GM19438 (cell line): ENCODE data around the gene MYBBP1A.

Experiments used
- ATAC-seq: cut with Tn5 transposase; IDR thresholded peaks from one replicate; pipeline ENCODE4 v1.9.1; 2021; ENCODE audit warnings: low read depth; ENCODE audit not compliant: unreplicated experiment

The MYBBP1A gene

DNA sequence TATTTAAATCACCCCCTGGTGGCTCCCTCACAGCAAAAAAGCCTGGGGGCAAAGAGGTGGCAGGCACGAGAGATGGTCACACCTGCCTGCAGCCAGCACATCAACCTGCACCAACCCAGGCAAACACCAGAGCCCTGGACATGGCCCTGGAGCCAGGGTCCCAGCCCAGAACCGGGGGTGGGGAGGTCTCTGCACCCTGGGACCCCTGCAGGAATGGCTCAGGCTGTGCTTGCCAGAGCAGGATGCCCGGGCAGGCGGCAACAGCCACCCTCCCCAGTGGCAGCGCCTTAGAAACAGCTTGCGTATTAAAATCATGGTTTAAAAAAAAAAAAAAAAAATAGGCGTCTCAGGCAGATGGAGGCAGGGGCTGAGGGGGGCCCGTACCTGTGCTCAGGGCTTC lies 16.2 kb downstream of the MYBBP1A start:
- no peak for ATAC-seq

DNA sequence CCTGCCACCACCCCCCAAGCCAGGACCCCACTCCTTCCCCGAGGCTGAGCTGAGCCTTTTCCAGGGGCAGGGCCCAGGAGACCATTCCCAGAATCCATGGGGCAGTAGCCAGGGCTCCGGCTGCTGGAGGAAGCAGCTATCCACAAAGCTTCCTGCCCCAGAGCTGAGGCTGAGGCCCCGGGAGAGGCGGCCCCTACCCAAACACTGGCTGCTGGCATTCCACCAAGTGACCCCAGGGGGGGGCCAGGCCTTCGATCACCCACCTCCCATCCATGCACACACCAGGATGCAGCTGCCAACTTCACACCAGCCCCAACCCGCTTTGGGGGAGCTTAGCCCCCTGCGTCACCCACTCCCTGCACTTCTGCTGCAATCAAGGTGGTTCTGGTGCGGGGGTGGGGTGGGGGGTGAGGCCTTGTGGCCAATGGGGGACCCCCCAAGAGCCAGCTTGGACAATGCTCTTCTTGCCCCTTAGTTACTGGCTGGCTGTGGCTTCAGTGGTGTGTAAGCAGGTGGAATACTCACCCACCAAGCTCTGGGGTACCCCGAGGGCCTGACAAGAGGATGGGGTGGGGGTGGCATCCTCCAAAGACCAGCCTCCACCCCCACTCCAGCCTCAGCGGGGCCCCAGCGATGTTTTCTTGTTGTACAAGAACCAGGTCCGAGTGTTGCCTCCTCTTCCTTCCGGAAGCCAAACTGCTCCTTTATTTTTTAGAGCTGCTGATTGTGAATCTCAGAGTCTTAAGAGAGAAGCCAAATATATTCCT lies 16.8 kb downstream of the MYBBP1A start:
- ATAC-seq, result no peak

DNA sequence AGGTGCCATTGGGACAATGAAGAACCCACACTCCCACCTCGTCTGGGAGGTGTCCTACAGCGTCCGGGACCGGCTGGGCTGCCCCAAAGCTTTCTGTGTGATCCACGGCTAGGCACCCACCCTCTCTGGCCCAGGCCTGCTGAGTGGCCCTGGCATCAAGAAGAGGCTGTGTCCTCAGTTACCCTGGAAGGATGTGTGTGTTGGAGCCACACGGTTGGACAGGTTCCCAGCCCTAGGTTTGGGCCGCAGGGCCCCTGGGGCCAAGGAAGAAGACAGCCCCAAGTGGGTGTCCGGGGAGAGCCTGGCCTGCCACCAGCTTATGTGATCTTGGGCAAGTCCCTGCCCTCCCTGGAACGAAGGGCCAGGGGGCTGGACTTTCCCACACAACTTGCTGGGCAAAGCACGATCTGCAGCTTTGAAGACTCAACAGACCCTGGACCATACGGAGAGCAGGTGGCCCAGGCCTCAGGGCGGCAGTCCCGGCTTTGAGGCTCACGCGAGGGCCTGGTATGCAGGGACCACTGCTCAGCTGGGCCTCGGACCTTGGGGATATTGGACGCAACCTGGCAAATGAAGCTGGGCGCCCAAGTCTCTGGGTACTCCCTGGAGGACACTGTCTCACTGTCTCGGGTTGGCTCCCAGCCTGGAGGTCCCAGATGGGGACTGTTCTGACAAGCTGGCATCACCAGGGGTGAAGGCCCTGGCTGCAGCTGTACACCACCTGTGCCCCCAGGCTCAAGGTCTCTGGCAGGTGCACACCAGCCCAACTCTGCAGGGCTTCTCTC lies 17.5 kb downstream of the MYBBP1A start:
- ATAC-seq, result no peak

DNA sequence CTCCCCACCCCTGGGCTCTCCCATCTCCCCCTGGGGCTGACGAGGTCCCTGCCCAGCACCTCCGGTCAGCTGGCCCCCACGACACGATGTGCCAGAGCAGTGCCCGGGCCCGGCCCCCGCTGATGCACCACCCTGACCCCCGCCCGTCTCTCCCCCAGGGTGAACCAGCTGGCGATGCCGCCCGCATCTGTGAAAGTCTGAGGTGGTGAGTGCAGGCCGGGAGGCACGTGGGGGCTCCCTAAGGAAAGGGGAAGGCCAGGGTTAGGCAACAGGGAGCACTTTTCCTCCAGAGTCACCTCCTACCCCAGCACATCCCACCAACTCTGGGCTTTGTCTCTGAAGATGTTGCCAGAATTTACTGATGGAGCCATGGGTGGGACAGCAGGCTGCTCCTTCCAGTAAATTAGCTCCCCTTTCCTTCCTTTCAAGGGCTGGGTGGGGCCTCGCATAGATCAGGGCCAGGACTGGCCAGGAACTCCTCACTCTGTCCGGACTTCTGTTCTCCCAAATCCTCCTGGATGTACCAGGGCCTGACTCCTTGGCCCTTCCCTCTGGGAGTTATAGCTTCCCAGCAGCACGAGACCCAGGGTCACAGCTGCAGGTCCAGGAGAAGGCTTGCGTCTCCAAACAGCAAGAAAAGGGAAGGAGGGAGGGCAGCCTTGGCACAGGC lies 18.3 kb downstream of the MYBBP1A start:
- no peak for ATAC-seq

DNA sequence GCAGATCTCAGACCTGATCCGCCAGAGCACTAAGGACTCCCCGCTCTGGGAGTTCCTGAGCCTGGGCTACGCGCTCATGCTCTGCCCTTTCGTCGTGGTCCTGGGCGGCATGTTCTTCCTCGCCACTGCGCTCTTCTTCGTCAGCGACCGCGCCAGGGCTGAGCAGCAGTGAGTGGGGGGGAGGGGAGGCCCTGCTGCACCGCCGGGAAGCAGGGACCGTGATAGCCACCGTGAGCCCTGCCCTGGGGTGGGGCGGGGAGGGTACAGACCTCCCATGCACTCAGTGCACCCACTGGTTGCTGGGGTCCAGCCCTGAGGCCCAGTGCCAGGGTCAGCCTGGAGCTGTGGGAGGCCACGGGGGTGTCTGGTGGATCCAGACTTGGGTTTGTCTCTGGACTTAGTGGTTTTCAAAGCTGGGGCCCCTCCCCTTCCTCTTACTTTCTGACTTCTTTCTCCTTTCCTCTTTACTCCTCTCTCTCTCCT lies 18.9 kb downstream of the MYBBP1A start:
- ATAC-seq, result no peak

DNA sequence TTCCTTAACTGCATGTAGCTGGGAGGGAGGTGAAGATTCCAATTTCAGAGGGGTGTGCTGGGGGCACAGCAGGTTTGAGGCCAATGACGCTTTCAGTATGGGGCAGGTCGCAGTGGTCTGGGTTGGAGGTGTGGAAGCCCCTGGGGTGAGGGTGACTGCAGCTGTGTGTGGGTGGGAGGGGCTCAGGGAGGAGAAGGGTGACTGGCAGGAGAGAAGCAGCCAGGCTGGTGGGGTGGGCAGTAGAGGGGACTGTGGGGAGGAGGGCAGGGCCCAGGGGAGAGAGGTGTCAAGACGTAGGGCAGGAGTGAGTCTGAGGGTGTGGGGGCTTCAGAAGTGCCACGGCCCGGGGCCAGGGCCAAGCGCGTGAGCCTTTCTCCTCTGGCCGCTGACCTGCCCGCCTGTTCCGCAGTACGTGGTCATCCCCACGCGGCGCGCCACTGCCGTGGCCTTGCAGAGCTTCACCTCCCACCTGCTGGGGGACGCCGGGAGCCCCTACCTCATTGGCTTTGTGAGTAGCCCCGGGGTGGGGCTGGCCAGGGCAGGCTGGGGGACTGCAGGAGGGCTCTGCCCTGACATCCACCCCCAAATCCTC lies 19.4 kb downstream of the MYBBP1A start:
- no peak for ATAC-seq

DNA sequence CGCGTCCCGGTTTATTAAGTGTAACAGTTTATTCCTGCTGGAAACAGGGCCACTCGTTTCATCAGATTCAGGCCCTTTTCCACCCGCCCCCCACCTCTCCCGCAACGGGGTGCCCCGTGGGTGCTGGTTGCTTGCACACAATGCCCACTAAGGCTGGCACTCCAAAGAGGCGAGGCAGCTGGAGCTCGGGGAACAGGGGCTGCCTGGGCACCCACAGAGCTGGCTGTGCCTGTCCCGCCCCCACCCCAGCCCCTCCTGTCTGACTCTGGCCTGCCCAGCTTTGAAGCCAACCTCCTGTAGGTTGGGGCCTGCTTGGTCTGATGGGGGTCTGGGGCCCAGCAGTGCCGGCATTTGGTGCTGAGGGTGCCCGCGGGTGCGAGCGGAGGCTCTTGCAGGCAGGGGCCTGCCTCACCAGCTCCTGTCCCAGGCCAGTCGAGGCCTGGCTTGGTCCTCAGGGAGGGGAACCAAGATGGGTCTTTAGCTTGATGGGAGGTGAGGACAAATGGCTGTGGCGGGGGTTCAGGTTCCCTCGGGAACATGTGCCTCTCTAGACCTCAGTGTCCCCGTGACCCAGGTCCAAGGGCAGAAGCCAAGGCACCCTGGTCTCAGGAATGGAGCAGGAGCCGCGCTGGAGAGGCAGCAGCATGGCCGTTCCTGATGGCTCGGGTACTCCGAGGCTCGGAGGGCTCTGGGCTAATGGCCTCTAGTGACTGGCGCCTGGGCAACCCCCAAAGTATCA lies 20.1 kb downstream of the MYBBP1A start:
- ATAC-seq, result no peak

DNA sequence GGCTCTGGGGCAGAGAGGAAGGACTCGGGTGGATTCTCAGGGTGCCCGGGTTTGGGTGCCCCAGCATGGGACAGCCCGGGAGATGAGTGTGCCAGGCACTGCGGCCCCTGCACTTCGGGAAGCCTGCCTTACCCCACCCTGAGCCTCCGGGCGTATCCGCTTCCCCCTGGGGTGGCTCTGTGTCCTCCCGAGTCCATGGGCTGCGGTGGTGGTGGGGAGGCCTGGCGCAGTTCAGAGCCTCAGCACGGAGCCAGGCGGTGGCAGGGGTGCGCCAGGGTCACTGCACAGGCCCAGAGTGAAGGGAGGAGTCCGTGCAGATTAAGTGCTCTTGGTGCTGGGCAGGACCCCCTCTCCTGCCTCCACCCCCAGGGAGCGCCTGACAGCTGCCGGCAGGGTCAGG lies 20.7 kb downstream of the MYBBP1A start:
- no peak for ATAC-seq

DNA sequence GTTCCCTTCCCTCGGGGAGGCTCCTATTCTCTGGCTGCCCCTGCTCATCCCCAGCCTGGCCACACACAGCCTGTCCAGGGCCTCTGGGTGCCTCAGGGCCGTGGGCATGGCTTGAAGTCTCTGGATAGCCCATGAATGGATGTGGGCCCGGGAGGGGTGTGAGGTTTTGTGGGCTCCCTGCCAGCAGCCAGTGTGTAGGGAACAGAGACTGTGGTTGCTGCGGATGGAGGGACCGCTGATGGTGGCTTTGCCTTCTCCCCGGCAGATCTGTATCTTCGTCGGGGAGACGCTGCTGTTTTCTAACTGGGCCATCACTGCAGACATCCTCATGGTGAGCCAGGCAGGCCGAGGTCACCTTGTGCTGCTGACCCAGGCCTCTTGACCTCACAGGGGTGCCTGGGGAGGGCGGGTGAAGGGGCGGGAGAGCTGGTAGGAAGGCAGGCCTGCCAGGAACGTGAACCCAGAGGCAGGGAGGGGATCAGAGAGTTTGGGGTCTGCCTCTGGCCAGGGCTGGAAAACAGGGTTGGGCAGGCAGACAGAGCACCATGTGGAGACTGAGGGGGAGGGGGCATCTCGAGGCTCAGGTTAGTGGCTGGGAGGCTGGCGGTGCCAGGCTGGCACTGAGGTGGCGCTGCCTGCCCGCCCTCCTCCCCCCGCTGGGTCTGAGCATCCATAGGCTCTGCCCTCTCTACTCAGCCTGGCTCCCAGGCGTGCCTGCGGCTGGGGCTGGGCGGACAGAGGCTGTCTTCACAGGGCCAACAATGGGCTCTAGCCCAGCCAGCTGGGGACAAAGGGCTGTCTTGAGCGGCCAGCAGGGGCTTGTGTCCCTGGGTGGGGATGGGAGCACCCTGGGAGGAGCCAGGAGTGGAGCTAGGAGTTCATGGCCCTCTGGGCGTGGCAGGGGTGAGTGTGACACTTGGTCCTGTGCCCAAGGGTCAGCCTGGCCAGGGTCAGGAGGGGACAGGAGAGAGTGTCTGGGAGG lies 21.4 kb downstream of the MYBBP1A start:
- no peak for ATAC-seq

DNA sequence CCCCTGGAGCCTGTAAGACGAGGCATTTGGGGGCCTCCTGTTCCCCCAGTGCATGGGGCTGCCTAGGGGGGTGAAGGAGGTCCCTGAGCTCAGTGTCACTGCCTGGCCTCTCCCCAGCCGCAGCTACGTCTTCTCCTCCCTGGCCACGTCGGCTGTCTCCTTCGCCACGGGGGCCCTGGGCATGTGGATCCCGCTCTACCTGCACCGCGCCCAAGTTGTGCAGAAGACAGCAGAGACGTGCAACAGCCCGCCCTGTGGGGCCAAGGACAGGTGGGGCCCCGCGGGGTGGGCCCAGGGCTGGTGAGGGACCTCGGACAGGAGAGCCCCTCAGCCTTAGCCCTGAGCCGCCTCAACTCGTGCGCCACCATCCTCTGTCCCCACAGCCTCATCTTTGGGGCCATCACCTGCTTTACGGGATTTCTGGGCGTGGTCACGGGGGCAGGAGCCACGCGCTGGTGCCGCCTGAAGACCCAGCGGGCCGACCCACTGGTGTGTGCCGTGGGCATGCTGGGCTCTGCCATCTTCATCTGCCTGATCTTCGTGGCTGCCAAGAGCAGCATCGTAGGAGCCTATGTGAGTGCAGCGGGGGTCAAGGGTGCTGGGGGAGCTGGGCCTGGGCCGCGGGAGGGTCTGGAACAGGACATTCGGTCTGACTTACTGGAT lies 22.2 kb downstream of the MYBBP1A start:
- ATAC-seq, result no peak

DNA sequence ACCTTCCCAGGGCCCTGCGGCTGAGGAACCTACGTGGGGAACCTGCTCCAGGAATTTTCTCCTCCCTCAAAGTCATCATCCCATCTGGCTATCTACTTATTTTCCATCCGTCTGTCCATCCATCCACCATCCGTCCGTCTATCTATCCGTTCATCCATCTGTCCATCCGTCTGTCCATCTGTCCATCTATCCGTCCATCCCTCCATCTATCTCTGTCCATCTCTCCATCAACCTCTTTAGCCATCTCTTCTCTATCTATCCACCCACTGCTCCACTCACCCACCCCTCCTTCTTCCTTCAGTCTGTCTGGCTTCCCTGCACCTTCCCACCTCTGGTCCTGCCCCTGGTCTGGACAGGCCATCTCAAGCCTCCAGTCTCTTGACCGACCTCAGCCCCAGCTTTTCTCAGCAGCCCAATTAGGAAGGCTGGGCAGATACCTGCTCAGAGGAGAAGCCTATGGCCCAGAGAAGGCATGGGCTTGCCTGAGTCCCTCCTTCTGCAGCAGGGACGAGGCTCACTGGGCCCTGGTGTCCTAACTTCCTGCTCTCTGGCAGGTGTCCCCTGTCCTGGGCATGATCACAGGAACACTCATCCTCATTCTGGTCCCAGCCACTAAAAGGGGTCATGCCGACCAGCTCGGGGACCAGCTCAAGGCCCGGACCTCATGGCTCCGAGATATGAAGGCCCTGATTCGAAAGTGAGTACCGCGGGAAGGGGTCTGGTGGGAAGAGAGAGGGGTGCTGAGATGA lies 23.0 kb downstream of the MYBBP1A start:
- no peak for ATAC-seq

DNA sequence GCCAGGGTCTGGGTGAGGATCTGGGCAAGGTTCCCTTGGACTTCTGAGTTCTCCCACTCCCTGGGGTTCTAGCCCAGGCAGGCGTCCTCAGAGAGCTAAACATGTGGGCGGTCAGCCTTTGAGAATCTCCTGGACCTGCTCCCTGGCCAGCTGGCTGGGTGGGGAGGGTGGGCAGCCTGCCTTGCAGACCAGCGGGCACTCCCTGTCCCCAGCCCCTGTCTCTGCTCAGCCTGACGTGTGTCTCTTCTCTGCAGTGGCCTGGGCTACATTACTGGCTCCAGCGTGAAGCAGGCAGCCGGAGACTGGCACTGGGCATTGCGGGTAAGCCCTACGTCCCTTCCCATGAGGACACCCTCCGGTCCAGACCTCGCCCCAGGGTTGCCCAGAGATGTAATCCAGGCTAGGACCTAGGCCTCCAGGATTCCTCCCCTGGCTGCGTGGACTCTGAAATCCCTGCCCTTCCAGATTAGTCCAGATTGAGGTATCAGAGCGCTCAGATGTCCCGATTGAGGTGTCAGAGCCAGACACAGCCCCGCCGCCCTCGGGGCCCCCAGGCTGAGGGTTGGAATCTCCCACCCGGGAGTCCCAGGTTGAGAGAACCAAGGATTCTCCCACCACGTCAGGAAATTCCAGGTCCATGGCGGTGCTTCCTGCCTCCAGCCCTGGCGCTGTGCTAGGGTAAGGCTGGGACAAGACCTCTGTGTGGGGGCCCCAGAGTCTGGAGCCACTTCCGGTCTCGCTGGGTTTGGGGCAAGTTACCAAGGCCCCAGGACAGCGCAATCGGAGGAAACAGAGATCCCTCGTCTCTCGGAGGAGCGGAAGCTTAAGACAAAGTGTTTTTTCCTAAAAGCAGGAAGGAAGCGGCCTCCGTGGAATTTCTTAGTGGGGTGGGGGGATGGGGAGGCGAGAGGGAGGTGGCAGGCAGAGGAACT lies 24.1 kb downstream of the MYBBP1A start:
- ATAC-seq, result no peak

DNA sequence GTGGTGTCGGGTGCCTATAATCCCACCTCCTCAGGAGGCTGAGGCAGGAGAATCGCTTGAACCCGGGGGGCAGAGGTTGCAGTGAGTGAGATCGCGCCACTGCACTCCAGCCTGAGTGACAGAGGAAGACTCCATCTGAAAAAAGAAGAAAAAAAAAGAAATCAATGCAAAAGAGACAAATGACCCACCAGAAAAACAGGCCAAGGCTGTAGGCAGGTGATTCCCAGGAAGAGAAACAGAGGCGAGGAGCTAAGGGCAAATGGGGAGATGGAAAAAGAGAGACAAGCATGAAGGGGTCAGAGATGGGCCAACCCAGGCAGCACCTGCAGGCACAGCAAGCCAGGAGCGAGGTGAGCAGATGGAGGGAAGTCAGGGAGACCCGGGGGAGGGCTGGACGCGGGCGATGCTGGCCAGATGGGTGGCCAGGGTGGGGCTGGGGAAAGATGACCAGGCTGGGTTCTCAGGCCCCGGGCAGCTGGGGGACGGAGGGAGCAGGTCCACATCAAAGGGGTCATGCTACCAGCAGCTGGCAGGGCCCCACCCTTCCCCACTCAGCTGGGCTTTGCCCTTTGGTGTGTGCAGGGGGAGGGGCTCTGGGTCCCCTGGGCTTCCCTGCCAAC lies 25.5 kb downstream of the MYBBP1A start:
- ATAC-seq, result no peak

DNA sequence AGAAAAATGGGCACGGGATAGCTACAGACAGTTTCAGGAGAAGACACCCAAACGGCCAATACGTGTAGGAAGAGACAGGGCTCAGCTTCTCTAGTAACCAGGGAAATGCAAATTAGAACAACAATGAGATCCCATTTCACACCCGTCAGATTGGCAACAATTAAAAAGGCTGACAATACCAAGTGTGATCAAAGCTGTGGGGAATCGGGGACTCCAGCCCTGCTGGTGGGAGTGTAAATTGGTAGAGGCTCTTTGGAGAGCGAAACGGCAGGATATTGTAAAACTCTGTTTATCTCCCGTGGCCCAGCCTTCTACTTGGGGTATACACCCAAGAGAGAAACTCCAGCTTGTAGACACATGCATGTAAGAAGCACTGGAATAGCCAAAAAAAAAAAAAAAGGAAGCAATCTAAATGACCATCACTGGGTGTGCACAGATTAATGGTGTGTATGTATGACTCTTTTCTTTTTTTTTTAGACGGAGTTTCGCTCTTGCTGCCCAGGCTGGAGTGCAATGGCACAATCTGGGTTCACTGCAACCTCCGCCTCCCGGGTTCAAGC lies 27.5 kb downstream of the MYBBP1A start:
- ATAC-seq, result no peak

DNA sequence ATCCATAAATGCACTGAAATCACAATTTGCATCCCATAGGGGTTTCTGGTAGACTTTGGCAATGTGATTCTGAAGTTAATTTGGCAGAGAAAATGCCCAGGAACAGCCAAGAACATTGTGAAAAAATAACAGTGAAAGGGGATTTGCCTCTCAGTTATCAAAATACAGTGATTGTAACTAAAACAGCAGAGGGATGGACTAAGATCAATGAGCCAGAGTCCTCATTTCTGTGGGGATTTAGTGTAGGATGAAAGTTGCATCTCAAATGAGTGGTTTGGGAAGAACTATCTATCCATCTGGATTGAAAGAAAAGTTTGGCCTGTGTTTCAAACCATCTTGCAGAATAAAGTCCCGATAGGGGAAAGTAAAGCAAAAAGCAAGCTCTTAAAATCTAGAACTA lies 28.1 kb downstream of the MYBBP1A start:
- no peak for ATAC-seq
